Thyroid gland (tissue), 4 donors: Measurements from ENCODE around the gene TGFBR3. TPM values are rescaled to one million over a fixed set of nuclear protein-coding genes. Genes with fewer than 3 reads are reported as not detected.

Experiments
- DNase-seq, 2 donors: peaks; one replicate each; pipeline ENCODE4 v3.0.0-alpha.2; 2019
- H3K27ac ChIP-seq, 3 donors: fragments of 200-600 bp; sonication (generic); 1 replicate in 2 of 3; 2 replicates in 1 of 3; pipeline ENCODE4 v1.5.1; 2016 to 2019; ENCODE audit warnings: mild to moderate bottlenecking in 1 of 3, moderate library complexity in 1 of 3
- H3K27me3 ChIP-seq: fragments of 200-600 bp; sonication (generic); one replicate; pipeline ENCODE4 v1.5.1; 2019
- H3K36me3 ChIP-seq, 2 donors: fragments of 200-600 bp; sonication (generic); one replicate each; pipeline ENCODE4 v1.5.1; 2016 to 2019
- H3K4me1 ChIP-seq, 2 donors: fragments of 200-600 bp; sonication (generic); one replicate each; pipeline ENCODE4 v1.5.1; 2017 to 2019
- H3K4me3 ChIP-seq, 3 donors: fragments of 200-600 bp; sonication (generic); replicated peaks in 1 of 3; 1 replicate in 2 of 3; 2 replicates in 1 of 3; pipeline ENCODE4 v1.5.1; 2016; ENCODE audit warnings: mild to moderate bottlenecking in 1 of 3
- H3K9me3 ChIP-seq: fragments of 200-600 bp; sonication (generic); one replicate; pipeline ENCODE4 v1.5.1; 2017
- CTCF ChIP-seq, 6 experiments: fragments of 200-600 bp in 3 of 6; fragments of 450-650 bp in 3 of 6; sonication (generic) in 3 of 6; IDR thresholded peaks; one replicate each; pipeline ENCODE4 v1.5.1; 2016 to 2019; ENCODE audit warnings: antibody characterized with exemption in 6 of 6, mild to moderate bottlenecking in 2 of 6, inconsistent platforms in 1 of 6, moderate library complexity in 1 of 6
- POLR2A ChIP-seq, 2 donors: fragments of 450-650 bp; IDR thresholded peaks; one replicate each; pipeline ENCODE4 v1.6.1; 2017; ENCODE audit warnings: antibody characterized with exemption in 2 of 2, mild to moderate bottlenecking in 2 of 2, moderate library complexity in 1 of 2
- WGBS, 2 donors: methylation state at CpG; one replicate each; pipeline ENCODE4 v1.1.5; 2017; 5-methylcytosine and 5-hydroxymethylcytosine counted together
- intact Hi-C: fragments of 100-400 bp; cut with DNase I; formaldehyde crosslinking; loops from one replicate; pipeline ENCODE4 v1.15.1; 2023
- total RNA-seq, 4 donors: library from RNA; depleted of rRNA; stranded (reverse); fragments of >200 nt; gene quantifications; one replicate each; pipeline ENCODE4 v1.2.3, GENCODE V29; 2016

The TGFBR3 gene
- total RNA-seq, 4 donors from 2014 or later: 37.2 to 223 (median 106) TPM

GRCh38 chr1:91811363-91812025 lies 74.5 kb downstream of the TGFBR3 start:
- H3K27me3 ChIP-seq: no peaks in the 10 kb centered on the region
- H3K4me3 ChIP-seq: no peak overlapping the region
- no peaks in the 10 kb centered on the region for H3K9me3 ChIP-seq
- H3K27ac ChIP-seq: no peak overlapping the region
- H3K4me1 ChIP-seq: peaks cover 14 to 16% of the 10 kb centered on the region in 2 donors
- 80 to 89% methylated on average over 3 of the region's 3 CpGs for WGBS, 2 donors
- no peak for TF ChIP-seq CTCF (IDR thresholded peaks at IDR 0.05)
- no peak for TF ChIP-seq POLR2A (IDR thresholded peaks at IDR 0.05)
- intact Hi-C loops: no loop called here
- DNase-seq: no peak
- H3K36me3 ChIP-seq: no peaks in the 10 kb centered on the region

GRCh38 chr1:91809317-91809716 lies 76.6 kb downstream of the TGFBR3 start:
- 78 to 88% methylated on average over 3 of the region's 3 CpGs for WGBS, 2 donors
- peaks cover 7 to 29% of the 10 kb centered on the region in 2 donors for H3K4me1 ChIP-seq
- no peak overlapping the region for H3K4me3 ChIP-seq
- H3K36me3 ChIP-seq: no peaks in the 10 kb centered on the region
- no peaks in the 10 kb centered on the region for H3K27me3 ChIP-seq
- no peak overlapping the region for H3K27ac ChIP-seq
- no peaks in the 10 kb centered on the region for H3K9me3 ChIP-seq
- intact Hi-C loops: no loop called here
- DNase-seq: no peak
- TF ChIP-seq CTCF (IDR thresholded peaks at IDR 0.05) (no peak), POLR2A (IDR thresholded peaks at IDR 0.05) (no peak)

DNA sequence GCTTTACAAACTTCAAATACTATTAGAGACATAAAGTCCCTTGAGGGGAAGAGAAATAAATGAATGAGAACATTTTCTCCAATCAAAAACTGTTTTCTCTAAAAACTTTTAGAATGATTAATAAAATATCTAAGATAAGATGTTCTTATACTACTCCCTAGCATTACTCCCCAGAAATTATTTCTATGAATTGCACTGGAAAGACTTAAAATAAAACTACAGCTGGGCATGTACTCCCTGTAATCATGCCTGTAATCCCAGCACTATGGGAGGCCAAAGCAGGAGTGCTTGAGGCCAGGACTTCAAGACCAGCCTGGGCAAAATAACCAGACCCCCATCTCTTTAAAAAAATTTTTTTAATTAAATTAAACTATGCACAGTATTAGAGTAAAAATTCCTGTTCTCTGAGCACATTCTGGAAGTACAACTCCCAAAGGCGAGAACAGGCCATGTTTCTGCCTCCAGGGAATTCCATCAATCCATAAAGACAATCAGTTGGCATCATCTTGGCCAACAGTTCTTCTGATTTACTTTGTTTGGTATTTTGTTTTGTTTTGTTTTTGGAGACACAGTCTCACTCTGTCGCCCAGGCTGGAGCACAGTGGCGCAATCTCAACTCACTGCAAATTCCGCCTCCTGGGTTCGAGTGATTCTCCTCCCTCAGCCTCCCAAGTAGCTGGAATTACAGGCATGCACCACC lies 77.9 kb downstream of the TGFBR3 start:
- intact Hi-C loops: no loop called here
- Histone ChIP-seq H3K4me3 (no peak overlapping the region), H3K27ac (no peak overlapping the region), H3K9me3 (no peaks in the 10 kb centered on the region), H3K27me3 (no peaks in the 10 kb centered on the region), H3K36me3 (no peaks in the 10 kb centered on the region), H3K4me1 (peaks cover 7 to 42% of the 10 kb centered on the region in 2 donors)
- 89 to 99% methylated on average over 5 of the region's 5 CpGs for WGBS, 2 donors
- TF ChIP-seq POLR2A (IDR thresholded peaks at IDR 0.05) (no peak), CTCF (IDR thresholded peaks at IDR 0.05) (no peak)
- DNase-seq: no peak

DNA sequence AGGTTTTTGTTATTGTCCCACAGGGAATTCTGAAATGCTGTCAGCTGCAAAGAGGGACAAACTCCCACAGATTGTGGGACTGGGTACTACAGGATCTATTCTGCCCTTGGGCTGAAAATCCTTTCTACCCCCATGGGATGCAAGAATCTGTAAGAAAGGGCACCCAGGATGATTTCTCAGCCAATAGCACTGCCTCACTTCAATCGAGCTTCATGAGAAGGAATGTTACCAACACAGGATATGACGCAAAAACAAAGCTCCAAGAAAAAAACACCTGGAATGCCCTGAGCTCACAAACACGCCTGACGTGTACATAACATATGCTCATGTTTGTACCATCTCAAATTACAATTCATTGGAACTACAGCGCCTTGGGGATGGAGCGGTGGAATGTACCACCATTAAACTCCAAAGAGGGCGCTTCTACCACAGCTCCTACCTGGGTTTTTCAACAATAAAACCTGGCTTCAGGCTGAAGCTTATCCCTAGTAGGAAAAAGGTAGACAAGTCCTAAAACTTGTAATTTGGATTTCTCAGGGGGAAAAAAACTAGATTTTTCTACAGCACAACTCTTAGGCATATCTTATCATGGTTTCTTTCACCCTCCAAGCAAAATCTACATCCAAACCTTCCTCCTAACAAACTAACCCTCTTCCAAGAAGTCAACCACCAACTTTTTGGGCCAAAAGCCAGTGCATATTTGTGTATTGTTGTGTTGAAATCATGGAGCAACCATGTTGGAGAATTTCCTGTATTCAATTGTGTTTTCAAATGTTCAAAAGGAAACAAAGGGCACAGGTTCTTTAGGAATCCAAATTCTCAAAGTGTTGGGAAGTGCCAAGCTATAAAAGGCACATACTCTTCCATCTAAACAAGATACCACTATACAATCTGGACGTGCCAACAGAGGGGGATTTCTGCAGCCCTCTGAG lies 78.9 kb downstream of the TGFBR3 start:
- no peak for DNase-seq
- Histone ChIP-seq H3K4me3 (no peak overlapping the region), H3K9me3 (no peaks in the 10 kb centered on the region), H3K27me3 (no peaks in the 10 kb centered on the region), H3K27ac (no peak overlapping the region), H3K4me1 (peaks cover 7 to 44% of the 10 kb centered on the region in 2 donors), H3K36me3 (no peaks in the 10 kb centered on the region)
- WGBS, 2 donors: 84 to 90% methylated on average over 8 of the region's 8 CpGs
- intact Hi-C loops: no loop called here
- TF ChIP-seq POLR2A (IDR thresholded peaks at IDR 0.05) (no peak), CTCF (IDR thresholded peaks at IDR 0.05) (no peak)
